Common myeloid progenitor, CD34-positive (primary cell): ENCODE measurements around the gene LMCD1.

Source experiments
- CTCF ChIA-PET: fragments of 350-600 bp; sonication (Branson Sonifier 250); formaldehyde crosslinking; loops from one replicate; lab custom pipeline; 2021; ENCODE audit warnings: antibody characterized with exemption; lab: Charles Lee
- POLR2A ChIA-PET: fragments of 350-600 bp; sonication (Branson Sonifier 250); formaldehyde crosslinking; loops from one replicate; lab custom pipeline; 2021; ENCODE audit warnings: antibody characterized with exemption; lab: Charles Lee
- DNase-seq, 3 donors: peaks; one replicate each; pipeline versions ENCODE4 v3.0.0 to v3.0.0-alpha.2; 2013
- H3K27ac ChIP-seq, 2 experiments: 1 replicate in 1 of 2; 2 replicates in 1 of 2; pipeline ENCODE4 v1.7.0; 2013; ENCODE audit warnings: inconsistent platforms in 2 of 2, low read length in 2 of 2, mild to moderate bottlenecking in 2 of 2, low read depth in 1 of 2, moderate library complexity in 1 of 2; ENCODE audit not compliant: severe bottlenecking in 2 of 2, insufficient read depth in 1 of 2, poor library complexity in 1 of 2
- H3K27me3 ChIP-seq, 5 experiments: replicated peaks in 2 of 5; 1 replicate in 3 of 5; 2 replicates in 2 of 5; pipeline versions ENCODE4 v1.6.1 to v1.7.0; 2013; ENCODE audit warnings: low read length in 4 of 5, mild to moderate bottlenecking in 2 of 5, moderate library complexity in 2 of 5, inconsistent platforms in 1 of 5; ENCODE audit not compliant: insufficient read depth in 5 of 5, control insufficient read depth in 4 of 5
- H3K36me3 ChIP-seq, 4 experiments: 1 replicate in 2 of 4; 2 replicates in 2 of 4; pipeline versions ENCODE4 v1.6.1 to v1.7.0; 2013; ENCODE audit warnings: low read length in 3 of 4, control low read depth in 1 of 4, mild to moderate bottlenecking in 1 of 4; ENCODE audit not compliant: control insufficient read depth in 4 of 4, insufficient read depth in 4 of 4
- H3K4me1 ChIP-seq, 4 experiments: 1 replicate in 3 of 4; 2 replicates in 1 of 4; pipeline versions ENCODE4 v1.6.1 to v1.7.1; 2013; ENCODE audit warnings: low read length in 3 of 4, mild to moderate bottlenecking in 3 of 4, control low read depth in 1 of 4, inconsistent platforms in 1 of 4, moderate library complexity in 1 of 4; ENCODE audit not compliant: control insufficient read depth in 4 of 4, insufficient read depth in 4 of 4; ENCODE audit errors: control extremely low read depth in 1 of 4
- H3K4me3 ChIP-seq, 7 experiments: 1 replicate in 4 of 7; 2 replicates in 3 of 7; pipeline versions ENCODE4 v1.5.1 to v1.7.0; 2013; ENCODE audit warnings: mild to moderate bottlenecking in 7 of 7, low read length in 6 of 7, moderate library complexity in 6 of 7, inconsistent platforms in 2 of 7, low read depth in 2 of 7, control low read depth in 1 of 7; ENCODE audit not compliant: insufficient read depth in 4 of 7, control insufficient read depth in 1 of 7; ENCODE audit errors: extremely low read depth in 1 of 7
- H3K9me3 ChIP-seq, 5 experiments: 1 replicate in 4 of 5; 2 replicates in 1 of 5; pipeline versions ENCODE4 v1.6.1 to v1.7.1; 2013; ENCODE audit warnings: low read length in 4 of 5, mild to moderate bottlenecking in 2 of 5, inconsistent platforms in 1 of 5, low read depth in 1 of 5, moderate library complexity in 1 of 5; ENCODE audit not compliant: control insufficient read depth in 4 of 5, insufficient read depth in 2 of 5; ENCODE audit errors: control extremely low read depth in 1 of 5
- WGBS: methylation state at CpG from one replicate; pipeline ENCODE4 v1.1.5; 2013; ENCODE audit not compliant: insufficient coverage; 5-methylcytosine and 5-hydroxymethylcytosine counted together

LMCD1 gene

GRCh38 chr3:8493744-8494143 lies 7.9 kb upstream of the LMCD1 start:
- H3K27me3 ChIP-seq = peaks cover 0 to 4% (median 0%) of the 10 kb centered on the region in 5 experiments
- POLR2A ChIA-PET = no interaction called here
- CTCF ChIA-PET = no interaction called here
- DNase-seq = no peak
- H3K4me1 ChIP-seq = no peaks in the 10 kb centered on the region
- no peaks in the 10 kb centered on the region for H3K9me3 ChIP-seq
- WGBS = 98% methylated on average over 4 of the region's 4 CpGs
- H3K36me3 ChIP-seq = no peaks in the 10 kb centered on the region
- H3K4me3 ChIP-seq = no peak overlapping the region
- H3K27ac ChIP-seq = no peak overlapping the region

GRCh38 chr3:8494327-8494726 lies 7.3 kb upstream of the LMCD1 start:
- Histone ChIP-seq H3K36me3 (no peaks in the 10 kb centered on the region), H3K4me1 (no peaks in the 10 kb centered on the region), H3K27me3 (peaks cover 0 to 4% (median 0%) of the 10 kb centered on the region in 5 experiments), H3K9me3 (no peaks in the 10 kb centered on the region), H3K4me3 (no peak overlapping the region), H3K27ac (no peak overlapping the region)
- POLR2A ChIA-PET = no interaction called here
- DNase-seq = no peak
- 93% methylated on average over 3 of the region's 8 CpGs for WGBS
- CTCF ChIA-PET = no interaction called here

GRCh38 chr3:8497582-8497981 lies 4.0 kb upstream of the LMCD1 start:
- no peaks in the 10 kb centered on the region for H3K36me3 ChIP-seq
- 92% methylated on average over 1 of the region's 1 CpG for WGBS
- ChIA-PET POLR2A (no interaction called here), CTCF (interaction anchor here (1.4 kb wide), 1 partner anchor 81 kb away, joined by 4 read pairs; no protein-coding TSS in a partner anchor)
- no peak overlapping the region for H3K4me3 ChIP-seq
- H3K27me3 ChIP-seq = peaks cover 0 to 4% (median 0%) of the 10 kb centered on the region in 5 experiments
- peaks cover 2 to 15% (median 10%) of the 10 kb centered on the region in 4 experiments for H3K4me1 ChIP-seq
- H3K9me3 ChIP-seq = no peaks in the 10 kb centered on the region
- no peak overlapping the region for H3K27ac ChIP-seq
- no peak for DNase-seq

- Histone ChIP-seq H3K27me3 (peaks cover 0 to 4% (median 0%) of the 10 kb centered on the region in 5 experiments), H3K27ac (no peak overlapping the region), H3K4me3 (no peak overlapping the region), H3K36me3 (no peaks in the 10 kb centered on the region), H3K4me1 (peaks cover 2 to 18% (median 11%) of the 10 kb centered on the region in 4 experiments), H3K9me3 (no peaks in the 10 kb centered on the region)
- WGBS = 100% methylated on average over 1 of the region's 1 CpG
- no peak for DNase-seq
- CTCF ChIA-PET = interaction anchor here (0.9 to 1.3 kb wide), 2 partner anchors 23 to 97 kb away, joined by 3 read pairs; no protein-coding TSS in a partner anchor
- POLR2A ChIA-PET = no interaction called here
Observed at GRCh38 chr3:8499181-8499611, 2.4 kb upstream of the LMCD1 start.

GRCh38 chr3:8500319-8500988 lies 1.2 kb upstream of the LMCD1 start:
- H3K27me3 ChIP-seq = peaks cover 0 to 2% (median 0%) of the 10 kb centered on the region in 5 experiments
- peaks cover 2 to 18% (median 11%) of the 10 kb centered on the region in 4 experiments for H3K4me1 ChIP-seq
- H3K36me3 ChIP-seq = no peaks in the 10 kb centered on the region
- H3K9me3 ChIP-seq = no peaks in the 10 kb centered on the region
- ChIA-PET CTCF (no interaction called here), POLR2A (no interaction called here)
- WGBS = 94% methylated on average over 8 of the region's 11 CpGs
- H3K27ac ChIP-seq = no peak overlapping the region
- DNase-seq = no peak
- no peak overlapping the region for H3K4me3 ChIP-seq

- H3K36me3 ChIP-seq = no peaks in the 10 kb centered on the region
- H3K4me1 ChIP-seq = peaks cover 2 to 18% (median 11%) of the 10 kb centered on the region in 4 experiments
- H3K9me3 ChIP-seq = no peaks in the 10 kb centered on the region
- peak in 1 of 3 donors; percentile 23 for DNase-seq
- CTCF ChIA-PET = no interaction called here
- POLR2A ChIA-PET = no interaction called here
- peak overlapping the region in 1 of 2 experiments; percentile 36 for H3K27ac ChIP-seq
- WGBS = 0% methylated on average over 3 of the region's 8 CpGs
- peak overlapping the region; percentile 19 to 77 (median 59) for H3K4me3 ChIP-seq
- no peaks in the 10 kb centered on the region for H3K27me3 ChIP-seq
Observed at GRCh38 chr3:8500989-8501370, 643 bp upstream of the LMCD1 start.

- H3K4me3 ChIP-seq = no peak overlapping the region
- DNase-seq = no peak
- H3K4me1 ChIP-seq = peaks cover 2 to 18% (median 11%) of the 10 kb centered on the region in 4 experiments
Observed at GRCh38 chr3:8503461-8503860, 1.8 kb downstream of the LMCD1 start.

More at GRCh38 chr3:8503461-8503860, 1.8 kb downstream of the LMCD1 start:
- Histone ChIP-seq H3K9me3 (no peaks in the 10 kb centered on the region), H3K27ac (no peak overlapping the region), H3K27me3 (no peaks in the 10 kb centered on the region), H3K36me3 (no peaks in the 10 kb centered on the region)
- ChIA-PET POLR2A (no interaction called here), CTCF (no interaction called here)
- no CpG with 5 or more reads among the region's 1 CpG for WGBS
